GM10847 (cell line): ENCODE results near the gene POR.

ENCODE experiments used
- POLR2A ChIP-seq: IDR thresholded peaks from 2 replicates; pipeline ENCODE4 v1.6.1; 2011; ENCODE audit not compliant: insufficient read length; ENCODE audit errors: extremely low read depth

POR gene

GRCh38 chr7:75880242-75880641 is 34.7 kb upstream of the POR start:
- TF ChIP-seq POLR2A, result no peak

GRCh38 chr7:75881436-75882095 is 33.4 kb upstream of the POR start:
- no peak for TF ChIP-seq POLR2A

GRCh38 chr7:75884476-75884875 is 30.5 kb upstream of the POR start:
- no peak for TF ChIP-seq POLR2A

- TF ChIP-seq POLR2A, result no peak
Measured at GRCh38 chr7:75885036-75885435, 29.9 kb upstream of the POR start.

GRCh38 chr7:75887669-75888369 is 27.1 kb upstream of the POR start:
- no peak for TF ChIP-seq POLR2A

GRCh38 chr7:75888464-75889222 is 26.3 kb upstream of the POR start:
- TF ChIP-seq POLR2A, result no peak

GRCh38 chr7:75889223-75889825 is 25.6 kb upstream of the POR start:
- no peak for TF ChIP-seq POLR2A

GRCh38 chr7:75889826-75890225 is 25.1 kb upstream of the POR start:
- TF ChIP-seq POLR2A, result no peak

- no peak for TF ChIP-seq POLR2A
Measured at GRCh38 chr7:75891815-75892411, 23.0 kb upstream of the POR start.

- TF ChIP-seq POLR2A, result no peak
Measured at GRCh38 chr7:75892634-75893272, 22.2 kb upstream of the POR start.

- no peak for TF ChIP-seq POLR2A
Measured at GRCh38 chr7:75896803-75897327, 18.1 kb upstream of the POR start.

GRCh38 chr7:75900617-75901315 is 14.2 kb upstream of the POR start:
- TF ChIP-seq POLR2A, result no peak

GRCh38 chr7:75905785-75906604 is 9.0 kb upstream of the POR start:
- TF ChIP-seq POLR2A, result no peak
